NCI-H446 (cell line): ENCODE data around the gene FAM184A.

ENCODE experiments used
- DNase-seq, 2 experiments: peaks; one replicate each; lab custom pipeline; 2025; lab: John Stamatoyannopoulos, UW

FAM184A gene

GRCh38 chr6:118913161-118913560 is 165.3 kb downstream of the FAM184A start:
- DNase-seq = no peak

- DNase-seq = peak in 1 of 2 experiments; percentile 34
These were observed 165.8 kb downstream of the FAM184A start for GRCh38 chr6:118912646-118913045.
